Central memory CD8-positive, alpha-beta T cell (primary cell): ENCODE data around the gene MTX1.
"Not testable (repeated sequence)": the region's sequence is repeated elsewhere in the genome, so short reads cannot be mapped to it uniquely, and the experiment has no call there.

ENCODE experiments used
- ATAC-seq: fragments of 150-1000 bp; cut with Tn5 transposase; replicated peaks from 2 replicates; pipeline ENCODE4 v1.10.0; 2022; ENCODE audit warnings: mild to moderate bottlenecking, moderate FRiP score, moderate number of reproducible peaks; ENCODE audit not compliant: poor library complexity, severe bottlenecking; ENCODE audit errors: extremely low read depth
- DNase-seq, 2 donors: peaks; one replicate each; pipeline ENCODE4 v3.0.0; 2021; ENCODE audit warnings: low spot score in 2 of 2
- H3K27ac Mint-ChIP-seq: one replicate; pipeline ENCODE4 v1.8.0; 2022; ENCODE audit warnings: low read depth, mild to moderate bottlenecking, moderate library complexity, mixed read lengths
- H3K27me3 Mint-ChIP-seq: one replicate; pipeline ENCODE4 v1.8.0; 2022; ENCODE audit warnings: mixed read lengths
- H3K36me3 Mint-ChIP-seq: one replicate; pipeline ENCODE4 v1.8.0; 2022; ENCODE audit warnings: mild to moderate bottlenecking, moderate library complexity, mixed read lengths; ENCODE audit not compliant: insufficient read depth
- H3K4me1 Mint-ChIP-seq: one replicate; pipeline ENCODE4 v1.8.0; 2022; ENCODE audit warnings: mixed read lengths
- H3K4me3 Mint-ChIP-seq: one replicate; pipeline ENCODE4 v1.8.0; 2022; ENCODE audit warnings: mild to moderate bottlenecking, moderate library complexity, mixed read lengths
- H3K9me3 Mint-ChIP-seq: one replicate; pipeline ENCODE4 v1.8.0; 2022; ENCODE audit warnings: mixed read lengths

MTX1 gene

DNA sequence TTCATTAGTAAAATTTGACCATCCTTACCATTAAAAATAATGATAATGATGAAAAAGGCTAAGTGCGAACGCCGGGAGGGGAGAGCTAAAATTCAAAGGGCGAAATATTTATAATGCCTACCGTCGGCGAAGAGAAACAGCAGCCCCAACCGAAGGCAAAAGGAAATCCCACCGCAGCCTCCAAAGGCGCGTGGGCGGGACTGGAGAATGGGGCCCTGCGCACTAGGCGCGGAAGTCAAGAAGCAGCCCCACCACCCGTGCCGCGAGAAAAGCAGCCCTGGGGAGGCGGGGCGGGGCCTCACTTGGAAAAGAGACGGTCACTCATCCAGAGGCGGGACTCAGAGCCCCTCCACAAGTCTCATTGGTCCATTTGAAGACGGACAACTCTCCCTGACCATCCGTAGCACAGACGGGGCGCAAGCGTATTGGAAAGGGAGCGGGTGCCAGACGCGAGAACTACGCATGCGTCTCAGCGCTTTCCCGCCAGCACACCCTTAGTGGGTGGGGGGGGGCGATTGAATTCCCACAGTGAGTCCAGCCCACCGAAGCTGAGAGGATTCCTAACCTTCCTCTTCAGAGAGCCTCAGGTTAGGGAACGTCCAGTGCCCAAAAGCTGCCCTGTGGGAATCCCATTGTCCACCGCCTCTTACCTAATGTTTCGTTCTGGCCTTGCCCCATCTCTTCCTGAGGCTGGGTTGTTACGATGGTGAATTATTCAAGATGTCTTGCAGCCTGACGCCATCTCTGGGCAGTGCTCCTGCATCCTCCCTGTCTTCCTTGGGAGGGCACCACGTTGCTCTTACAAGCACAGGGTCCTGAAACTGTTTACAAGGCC, 19.0 kb downstream of the MTX1 start:
- Mint-ChIP-seq H3K27me3 (no peaks in the 10 kb centered on the region), H3K4me1 (peaks cover 20% of the 10 kb centered on the region)
- ATAC-seq, result peak; percentile 93

DNA sequence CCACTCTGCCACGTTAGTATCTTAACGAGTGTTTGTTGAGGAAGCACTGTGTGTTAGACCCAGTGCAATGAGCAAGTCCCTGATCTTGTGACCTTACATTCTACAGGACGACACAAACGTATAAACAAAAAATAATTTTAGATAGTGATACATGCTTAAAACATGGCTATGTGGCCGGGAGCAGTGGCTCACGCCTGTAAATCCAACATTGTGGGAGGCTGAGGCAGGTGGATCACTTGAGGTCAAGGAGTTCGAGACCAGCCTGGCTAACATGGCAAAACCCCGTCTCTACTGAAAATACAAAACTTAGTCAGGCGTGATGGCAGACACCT, 19.6 kb downstream of the MTX1 start:
- no peaks in the 10 kb centered on the region for H3K27me3 Mint-ChIP-seq
- H3K4me3 Mint-ChIP-seq, result peak overlapping the region; percentile 79
- DNase-seq (no peak), ATAC-seq (no peak)
- peaks cover 4% of the 10 kb centered on the region for H3K36me3 Mint-ChIP-seq
- H3K4me1 Mint-ChIP-seq, result peaks cover 20% of the 10 kb centered on the region
- peak overlapping the region; percentile 95 for H3K27ac Mint-ChIP-seq
- no peaks in the 10 kb centered on the region for H3K9me3 Mint-ChIP-seq

More for the DNA sequence above, 19.0 kb downstream of the MTX1 start:
- Mint-ChIP-seq H3K4me3 (peak overlapping the region; percentile 79), H3K27ac (peak overlapping the region; percentile 95), H3K9me3 (no peaks in the 10 kb centered on the region), H3K36me3 (peaks cover 4% of the 10 kb centered on the region)
- peak; percentile 92 to 95 for DNase-seq

DNA sequence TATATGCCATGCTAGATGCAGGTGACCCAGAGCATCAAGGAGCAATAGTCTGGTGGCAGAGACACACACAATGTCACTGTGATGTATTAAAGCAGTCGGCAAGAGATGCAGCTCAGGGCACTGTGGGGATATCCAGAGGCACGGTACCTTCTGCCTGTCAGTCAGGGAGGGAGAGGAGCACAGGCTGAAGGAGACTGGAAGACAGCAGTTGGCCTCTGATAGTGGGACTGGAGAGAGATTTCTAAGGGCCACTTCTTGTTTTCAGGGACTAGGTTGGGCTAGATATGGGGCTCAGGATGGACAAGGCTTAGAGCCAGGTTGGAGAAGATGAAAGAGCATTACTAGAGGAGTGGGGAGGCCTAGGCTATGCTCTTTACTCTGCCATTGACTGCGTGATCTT, 22.8 kb downstream of the MTX1 start:
- H3K4me3 Mint-ChIP-seq, ATAC-seq, H3K36me3 Mint-ChIP-seq, H3K27me3 Mint-ChIP-seq, H3K27ac Mint-ChIP-seq, DNase-seq, H3K9me3 Mint-ChIP-seq: not testable (repeated sequence)
- H3K4me1 Mint-ChIP-seq, result peaks cover 16% of the 10 kb centered on the region

DNA sequence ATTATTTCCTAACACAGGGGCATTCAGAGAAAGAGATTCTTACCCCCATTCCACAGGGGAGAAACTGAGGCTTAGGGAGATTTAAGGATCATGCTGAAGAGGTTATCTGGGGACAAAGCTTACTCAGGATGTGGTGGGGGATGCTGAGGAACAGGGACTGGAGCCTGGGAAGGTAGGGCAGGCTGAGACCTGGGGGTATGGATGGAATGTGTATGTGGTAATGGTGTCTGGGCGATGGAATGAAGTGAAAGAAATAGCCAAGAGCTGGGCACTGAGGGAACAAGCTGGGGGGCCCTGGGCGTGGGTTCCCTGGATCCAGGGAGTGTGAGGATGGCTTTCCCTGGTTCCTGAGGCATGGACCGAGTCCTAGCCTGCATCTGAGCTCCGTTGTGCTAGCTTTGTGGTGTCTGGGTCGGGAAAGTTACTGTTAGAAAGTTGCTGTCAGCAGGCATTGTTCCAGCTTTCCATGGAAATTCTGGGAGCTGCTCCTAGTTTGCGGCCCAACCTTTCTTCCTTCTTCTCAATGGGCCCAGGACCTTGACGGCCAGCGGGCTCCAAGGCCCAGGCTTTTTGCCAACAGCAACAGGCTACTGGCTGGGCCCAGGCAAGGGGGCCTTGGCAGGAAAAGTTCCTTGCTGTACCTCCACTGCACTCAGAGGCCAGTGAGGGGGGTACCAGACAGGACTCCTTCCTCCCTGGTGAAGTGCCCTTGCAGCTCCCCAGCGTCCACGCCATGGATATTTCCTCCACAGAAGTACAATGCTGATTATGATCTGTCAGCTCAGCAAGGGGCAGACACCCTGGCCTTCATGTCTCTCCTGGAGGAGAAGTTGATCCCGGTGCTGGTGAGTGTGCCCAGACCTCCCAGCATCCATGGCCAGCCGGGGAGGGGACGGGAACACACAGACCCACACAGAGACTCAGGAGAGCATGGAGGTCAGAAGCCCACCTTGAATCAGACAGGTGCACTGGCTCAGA, 23.8 kb downstream of the MTX1 start:
- H3K27ac Mint-ChIP-seq, H3K4me3 Mint-ChIP-seq, ATAC-seq, H3K9me3 Mint-ChIP-seq, H3K27me3 Mint-ChIP-seq, DNase-seq, H3K4me1 Mint-ChIP-seq: not testable (repeated sequence)
- peaks cover 10% of the 10 kb centered on the region for H3K36me3 Mint-ChIP-seq

DNA sequence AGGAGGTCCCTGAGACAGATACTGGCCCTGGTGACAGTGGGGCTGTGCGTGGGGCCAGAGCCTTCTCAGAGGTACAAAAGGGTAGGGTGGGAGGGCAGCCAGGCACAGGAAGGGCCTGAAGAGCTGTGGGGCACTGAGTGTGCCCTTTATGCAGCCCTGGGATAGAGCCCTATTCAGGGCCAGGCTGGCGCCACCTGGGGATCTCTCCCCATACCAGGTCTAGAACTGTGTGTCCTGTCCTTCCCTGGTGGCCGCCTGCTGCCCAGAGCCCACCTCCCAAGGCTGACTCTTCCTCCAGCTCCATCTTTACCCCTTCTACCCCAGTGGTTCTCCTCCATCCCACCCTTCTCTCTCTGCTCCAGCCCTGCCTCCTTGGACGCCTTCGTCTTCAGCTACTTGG, 25.0 kb downstream of the MTX1 start:
- not testable (repeated sequence) for H3K4me1 Mint-ChIP-seq, H3K4me3 Mint-ChIP-seq

DNA sequence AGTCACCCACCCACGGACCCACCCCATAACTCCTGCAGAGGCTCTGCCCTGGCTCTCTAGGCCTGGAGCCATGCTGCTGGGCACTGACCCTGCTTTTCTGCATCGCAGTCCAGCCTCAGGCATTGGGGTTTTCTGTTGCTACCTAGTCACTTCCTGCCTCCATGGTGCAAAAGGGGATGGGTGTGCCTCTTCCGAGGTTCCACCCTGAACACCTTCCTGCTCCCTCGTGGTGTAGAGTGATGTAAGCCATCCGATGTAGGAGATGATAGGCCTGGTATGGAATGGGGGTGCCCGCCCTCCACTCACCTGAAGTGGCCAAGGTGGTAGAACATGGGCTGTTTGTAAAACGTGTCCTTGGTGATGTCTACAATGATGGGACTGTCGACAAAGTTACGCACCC, 26.9 kb downstream of the MTX1 start:
- ATAC-seq, H3K4me3 Mint-ChIP-seq, DNase-seq, H3K4me1 Mint-ChIP-seq, H3K27me3 Mint-ChIP-seq, H3K27ac Mint-ChIP-seq, H3K9me3 Mint-ChIP-seq: not testable (repeated sequence)
- H3K36me3 Mint-ChIP-seq, result peaks cover 13% of the 10 kb centered on the region

More for the DNA sequence above, 25.0 kb downstream of the MTX1 start:
- H3K9me3 Mint-ChIP-seq, H3K36me3 Mint-ChIP-seq, ATAC-seq, DNase-seq, H3K27me3 Mint-ChIP-seq, H3K27ac Mint-ChIP-seq: not testable (repeated sequence)

DNA sequence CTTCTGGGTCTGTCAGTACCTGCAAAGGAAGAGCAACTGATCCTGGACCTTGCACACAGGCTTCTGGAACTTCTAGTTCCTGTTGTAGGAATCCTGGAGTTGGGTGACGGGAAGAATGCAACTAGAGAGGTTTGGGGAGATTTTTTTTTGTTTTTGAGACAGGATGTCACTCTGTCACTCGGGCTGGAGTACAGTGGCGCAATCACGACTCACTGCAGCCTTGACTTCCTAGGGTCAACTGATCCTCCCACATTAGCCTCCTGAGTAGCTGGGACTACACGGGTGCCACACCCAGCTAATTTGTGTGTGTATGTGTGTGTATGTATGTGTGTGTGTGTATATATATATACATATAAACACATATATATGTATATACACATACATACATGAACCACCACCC, 28.0 kb downstream of the MTX1 start:
- Mint-ChIP-seq H3K27ac (no peak overlapping the region), H3K27me3 (no peaks in the 10 kb centered on the region), H3K36me3 (peaks cover 19% of the 10 kb centered on the region), H3K4me3 (no peak overlapping the region), H3K4me1 (peaks cover 12% of the 10 kb centered on the region), H3K9me3 (no peaks in the 10 kb centered on the region)
- DNase-seq (no peak), ATAC-seq (no peak)

DNA sequence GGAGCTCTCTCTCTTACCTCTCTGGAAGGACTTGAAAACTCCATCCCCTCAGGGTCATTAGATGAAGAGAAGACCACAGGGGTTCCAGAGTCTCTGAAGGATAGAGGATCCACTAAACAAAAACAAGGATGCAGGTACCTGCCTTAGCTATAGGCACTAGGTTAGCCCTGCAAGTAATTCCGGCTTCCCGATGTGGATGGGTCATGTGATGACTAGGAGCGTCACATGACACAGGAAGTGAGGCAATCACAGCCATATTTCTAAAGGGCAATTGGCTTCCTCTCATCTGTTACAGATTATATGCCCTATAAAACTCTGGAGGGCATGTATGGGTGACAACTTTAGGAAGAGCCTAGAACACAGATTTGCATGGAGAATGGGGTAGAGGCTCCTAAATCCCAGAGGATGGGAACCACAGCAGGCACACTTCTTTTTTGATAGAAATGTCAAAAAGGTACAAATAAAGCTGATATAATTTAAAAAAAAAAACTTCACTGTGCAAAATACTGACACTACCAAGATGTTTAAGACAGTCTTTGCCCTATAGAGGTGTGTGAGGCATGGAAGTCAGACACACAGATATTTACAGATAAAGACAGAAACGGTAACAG, 32.7 kb downstream of the MTX1 start:
- ATAC-seq (no peak), DNase-seq (peak in 1 of 2 donors; percentile 51)
- Mint-ChIP-seq H3K27me3 (peaks cover 10% of the 10 kb centered on the region), H3K4me3 (peak overlapping the region; percentile 87), H3K9me3 (peaks cover 6% of the 10 kb centered on the region), H3K36me3 (peaks cover 36% of the 10 kb centered on the region), H3K4me1 (peaks cover 29% of the 10 kb centered on the region), H3K27ac (peak overlapping the region; percentile 88)

DNA sequence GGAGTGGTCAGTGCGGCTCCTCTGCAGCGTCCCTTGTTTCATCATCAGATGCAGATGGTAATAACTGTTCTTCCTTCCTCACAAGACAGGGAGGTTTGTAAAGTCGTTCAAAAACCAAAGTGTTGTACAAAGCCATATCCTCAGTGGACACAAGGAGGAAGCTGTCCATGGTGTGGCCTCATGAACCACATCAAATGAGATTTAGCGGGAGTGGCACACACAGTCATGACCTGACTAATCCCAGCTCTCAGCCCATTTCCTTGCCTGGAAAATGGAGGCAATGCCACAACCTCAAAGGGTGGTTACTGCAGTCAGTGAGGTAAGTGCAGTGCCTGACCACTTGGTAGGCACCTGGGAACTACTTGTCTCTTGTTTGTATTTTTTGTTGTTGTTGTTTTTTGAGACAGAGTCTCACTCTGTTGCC, 33.4 kb downstream of the MTX1 start:
- Mint-ChIP-seq H3K36me3 (peaks cover 38% of the 10 kb centered on the region), H3K27ac (peak overlapping the region; percentile 88), H3K9me3 (peaks cover 6% of the 10 kb centered on the region), H3K4me3 (peak overlapping the region; percentile 87), H3K4me1 (peaks cover 29% of the 10 kb centered on the region), H3K27me3 (peaks cover 10% of the 10 kb centered on the region)
- DNase-seq, result no peak
- no peak for ATAC-seq

DNA sequence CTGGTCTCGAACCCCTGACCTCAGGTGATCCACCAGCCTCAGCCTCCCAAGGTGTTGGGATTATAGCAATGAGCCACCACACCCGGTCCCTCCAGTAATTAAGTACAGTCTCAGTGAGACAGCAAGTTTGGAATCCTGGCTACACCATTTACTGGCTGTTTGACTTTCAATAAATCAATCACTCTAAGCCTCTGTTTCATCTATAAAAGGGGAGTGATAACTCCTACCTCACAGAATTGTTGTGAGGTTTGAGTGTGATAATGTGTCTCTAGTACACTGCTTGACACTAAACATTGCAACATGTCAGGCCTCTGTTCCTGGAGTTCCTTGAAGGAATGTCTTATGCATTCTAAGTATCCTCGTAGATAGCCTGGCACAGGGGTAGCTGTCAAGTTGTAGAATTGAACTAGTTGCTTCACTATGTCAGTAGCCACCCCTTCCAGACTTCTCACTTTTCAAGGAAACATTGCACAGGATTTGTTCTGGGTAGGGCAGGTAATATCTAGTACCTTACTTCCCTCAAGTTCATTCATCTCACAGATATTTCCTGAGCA, 34.4 kb downstream of the MTX1 start:
- H3K36me3 Mint-ChIP-seq, result peaks cover 31% of the 10 kb centered on the region
- no peak for ATAC-seq
- peak overlapping the region; percentile 82 for H3K4me3 Mint-ChIP-seq
- H3K27me3 Mint-ChIP-seq, result peaks cover 10% of the 10 kb centered on the region
- DNase-seq, result no peak
- H3K4me1 Mint-ChIP-seq, result peaks cover 29% of the 10 kb centered on the region
- peak overlapping the region; percentile 99 for H3K27ac Mint-ChIP-seq
- peaks cover 6% of the 10 kb centered on the region for H3K9me3 Mint-ChIP-seq

DNA sequence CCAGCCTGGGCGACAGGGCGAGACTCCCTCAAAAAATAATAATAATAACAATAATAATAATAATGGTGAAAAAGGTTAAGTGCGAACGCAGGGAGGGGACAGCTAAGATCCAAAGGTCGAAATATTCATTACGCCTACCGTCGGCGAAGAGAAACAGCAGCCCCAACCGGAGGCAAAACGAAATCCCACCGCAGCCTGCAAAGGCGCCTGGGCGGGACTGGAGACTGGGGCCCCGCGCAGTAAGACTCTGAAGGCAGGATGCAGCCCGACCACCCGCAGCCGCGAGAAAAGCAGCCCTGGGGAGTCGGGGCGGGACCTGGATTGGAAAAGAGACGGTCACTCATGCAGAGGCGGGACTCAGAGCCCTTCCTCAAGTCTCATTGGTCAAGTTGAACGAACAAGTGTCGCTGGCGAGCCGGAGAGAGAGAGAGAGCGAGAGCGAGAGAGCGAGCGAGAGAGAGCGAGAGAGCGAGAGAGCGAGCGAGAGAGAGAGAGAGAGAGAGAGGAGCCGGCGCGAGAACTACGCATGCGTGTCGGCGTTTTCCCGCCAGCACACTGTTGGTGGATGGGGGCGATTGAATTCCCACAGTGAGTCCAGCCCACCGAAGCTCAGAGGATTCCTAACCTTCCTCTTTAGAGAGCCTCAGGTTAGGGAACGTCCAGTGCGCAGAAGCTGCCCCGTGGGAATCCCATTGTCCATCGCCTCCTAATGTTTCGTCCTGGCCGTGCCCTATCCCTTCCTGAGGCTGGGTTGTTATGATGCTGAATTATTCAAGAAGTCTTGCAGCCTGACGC, 36.1 kb downstream of the MTX1 start:
- Mint-ChIP-seq H3K4me1 (peaks cover 29% of the 10 kb centered on the region), H3K27ac (peak overlapping the region; percentile 99), H3K36me3 (peaks cover 27% of the 10 kb centered on the region), H3K9me3 (peaks cover 6% of the 10 kb centered on the region), H3K27me3 (peaks cover 10% of the 10 kb centered on the region), H3K4me3 (peak overlapping the region; percentile 82)
- DNase-seq (peak; percentile 89 to 98), ATAC-seq (peak; percentile 95)
